Loucy (cell line): ENCODE measurements around the gene PACC1.

Experiments used
- H2AFZ ChIP-seq: fragments of 200-600 bp; sonication (generic); 2 replicates; pipeline ENCODE4 v1.6.0; 2016; ENCODE audit warnings: antibody characterized with exemption, mild to moderate bottlenecking, low read length, moderate library complexity
- H3F3A ChIP-seq: fragments of 200-600 bp; 2 replicates; pipeline ENCODE4 v1.6.0; 2016; ENCODE audit warnings: antibody characterized with exemption, low read depth, mild to moderate bottlenecking
- H3K27me3 ChIP-seq: fragments of 200-600 bp; sonication (generic); 2 replicates; pipeline ENCODE4 v1.6.1; 2014; ENCODE audit warnings: low read length, mild to moderate bottlenecking; ENCODE audit not compliant: insufficient read depth, poor library complexity, severe bottlenecking
- H3K36me3 ChIP-seq: fragments of 200-600 bp; sonication (generic); 2 replicates; pipeline ENCODE4 v1.6.1; 2016; ENCODE audit warnings: low read length; ENCODE audit not compliant: insufficient read depth
- H3K4me1 ChIP-seq: fragments of 200-600 bp; sonication (generic); 2 replicates; pipeline ENCODE4 v1.5.1; 2014; ENCODE audit warnings: low read length, mild to moderate bottlenecking; ENCODE audit not compliant: insufficient read depth, poor library complexity, severe bottlenecking
- H3K4me2 ChIP-seq: fragments of 200-600 bp; sonication (generic); 2 replicates; pipeline ENCODE4 v1.6.0; 2014; ENCODE audit warnings: antibody characterized with exemption, low read length, low read depth, mild to moderate bottlenecking; ENCODE audit not compliant: poor library complexity, severe bottlenecking
- H3K4me3 ChIP-seq: fragments of 200-600 bp; sonication (generic); 2 replicates; pipeline ENCODE4 v1.5.1; 2014; ENCODE audit warnings: low read length, mild to moderate bottlenecking, mixed read lengths; ENCODE audit not compliant: poor library complexity, severe bottlenecking
- H3K79me2 ChIP-seq: fragments of 200-600 bp; sonication (generic); 2 replicates; pipeline ENCODE4 v1.6.1; 2014; ENCODE audit warnings: low read length; ENCODE audit not compliant: insufficient read depth
- H3K9ac ChIP-seq: fragments of 200-600 bp; sonication (generic); 2 replicates; pipeline ENCODE4 v1.6.0; 2014; ENCODE audit warnings: mild to moderate bottlenecking, low read depth, low read length, moderate library complexity; ENCODE audit not compliant: poor library complexity, severe bottlenecking
- H3K9me2 ChIP-seq: fragments of 200-600 bp; sonication (generic); replicated peaks from 2 replicates; pipeline ENCODE4 v1.6.1; 2016; ENCODE audit warnings: low read depth, low read length, mixed read lengths
- H3K9me3 ChIP-seq: fragments of 200-600 bp; sonication (generic); 2 replicates; pipeline ENCODE4 v1.6.1; 2014; ENCODE audit warnings: mild to moderate bottlenecking, antibody characterized with exemption, low read length, low read depth; ENCODE audit not compliant: insufficient read depth
- H4K20me1 ChIP-seq: fragments of 200-600 bp; sonication (generic); 2 replicates; pipeline ENCODE4 v1.6.0; 2014; ENCODE audit warnings: antibody characterized with exemption, low read length, mild to moderate bottlenecking; ENCODE audit not compliant: insufficient read depth, poor library complexity, severe bottlenecking
- CTCF ChIP-seq: fragments of 200-600 bp; sonication (generic); conservative IDR thresholded peaks from 2 replicates; pipeline ENCODE4 v1.5.1; 2014; ENCODE audit warnings: mild to moderate bottlenecking, antibody characterized with exemption, low read length
- EZH2phosphoT487 ChIP-seq: fragments of 200-600 bp; IDR thresholded peaks from 2 replicates; pipeline ENCODE4 v1.6.1; 2018; ENCODE audit warnings: antibody characterized with exemption, mild to moderate bottlenecking, moderate library complexity, borderline replicate concordance

Gene PACC1

DNA sequence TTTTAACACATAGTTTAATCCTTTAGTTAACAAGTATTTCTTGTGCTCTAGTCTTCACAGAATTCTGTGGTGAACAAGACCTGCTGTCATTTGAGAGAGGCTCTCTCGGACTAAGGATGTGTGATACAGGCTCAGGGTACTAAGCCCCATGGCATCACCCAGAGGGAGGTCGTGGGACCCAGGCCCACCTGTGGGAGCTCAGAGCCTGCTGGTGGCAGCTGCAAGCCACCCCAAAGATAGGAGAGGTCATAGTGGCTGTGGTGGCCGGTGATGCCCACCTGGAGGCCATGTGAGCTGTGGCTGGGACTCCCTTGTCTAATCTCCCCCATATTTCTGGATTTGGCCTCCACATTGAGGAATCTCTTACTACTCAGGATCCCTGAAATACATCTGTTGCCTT is 40.1 kb upstream of the PACC1 start:
- TF ChIP-seq CTCF (no peak), EZH2phosphoT487 (no peak)
- Histone ChIP-seq H3K4me2 (no peak overlapping the region), H3K79me2 (no peaks in the 10 kb centered on the region)

GRCh38 chr1:212453156-212453857 is 38.6 kb upstream of the PACC1 start:
- Histone ChIP-seq H4K20me1 (no peaks in the 10 kb centered on the region), H3K36me3 (no peaks in the 10 kb centered on the region), H3K9ac (no peak overlapping the region), H2AFZ (no peak overlapping the region), H3K4me2 (no peak overlapping the region), H3K27me3 (no peaks in the 10 kb centered on the region), H3K9me3 (no peaks in the 10 kb centered on the region), H3K4me1 (peaks cover 4% of the 10 kb centered on the region), H3K79me2 (no peaks in the 10 kb centered on the region), H3K4me3 (no peak overlapping the region), H3K9me2 (no peaks in the 10 kb centered on the region), H3F3A (no peaks in the 10 kb centered on the region)
- no peak for TF ChIP-seq CTCF
- no peak for TF ChIP-seq EZH2phosphoT487

More for the DNA sequence above, 40.1 kb upstream of the PACC1 start:
- no peaks in the 10 kb centered on the region for H3K9me2 ChIP-seq
- no peaks in the 10 kb centered on the region for H4K20me1 ChIP-seq
- H3K9me3 ChIP-seq: no peaks in the 10 kb centered on the region
- H3K9ac ChIP-seq: no peak overlapping the region
- H3K4me1 ChIP-seq: peaks cover 9% of the 10 kb centered on the region
- no peaks in the 10 kb centered on the region for H3F3A ChIP-seq
- no peak overlapping the region for H3K4me3 ChIP-seq
- H3K27me3 ChIP-seq: no peaks in the 10 kb centered on the region
- no peaks in the 10 kb centered on the region for H3K36me3 ChIP-seq
- H2AFZ ChIP-seq: 0 out of 2 replicates have a peak overlapping the region, but pooled peaks have one; percentile 49

DNA sequence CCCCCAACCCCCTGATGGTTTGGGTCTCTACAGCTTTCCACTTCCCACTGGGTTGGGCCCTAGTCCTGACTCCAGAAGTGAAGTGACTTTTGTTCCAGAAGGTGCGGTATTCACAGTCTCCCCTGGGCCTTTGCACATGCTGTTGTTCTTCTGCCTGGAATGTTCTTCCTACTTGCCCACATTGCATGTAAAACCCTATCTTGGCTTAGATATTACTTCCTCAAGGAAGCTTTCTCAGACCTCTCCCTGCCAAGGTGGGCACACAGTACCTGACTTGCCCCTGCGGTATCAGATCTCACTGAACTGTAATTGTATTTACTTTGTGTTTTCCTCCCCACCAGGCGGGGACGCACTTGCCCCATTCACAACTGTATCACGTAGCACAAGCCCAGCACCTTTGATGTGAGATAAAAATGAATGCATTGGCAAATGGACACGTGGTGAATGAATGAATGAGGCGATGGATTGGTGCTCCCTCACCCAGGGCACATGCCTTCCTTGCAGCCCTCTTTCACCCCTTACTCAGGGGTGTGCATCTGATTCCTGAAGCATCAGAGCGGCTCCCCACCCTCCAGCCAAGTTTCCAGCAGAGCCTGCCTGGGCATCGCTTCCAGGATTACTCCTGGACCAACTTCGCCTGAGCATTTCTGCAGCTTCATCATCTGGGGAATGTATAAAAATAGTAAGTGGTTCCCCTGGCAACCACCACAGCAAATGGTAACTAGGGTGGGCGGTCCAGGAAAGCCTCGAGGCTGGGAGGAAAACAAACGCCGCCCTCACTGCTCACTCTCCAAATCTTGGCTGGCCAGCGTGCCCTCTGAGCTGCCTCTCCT is 37.9 kb upstream of the PACC1 start:
- TF ChIP-seq CTCF: no peak
- TF ChIP-seq EZH2phosphoT487: no peak
- peaks cover 4% of the 10 kb centered on the region for H3K4me1 ChIP-seq
- no peaks in the 10 kb centered on the region for H4K20me1 ChIP-seq
- no peak overlapping the region for H3K4me3 ChIP-seq
- no peak overlapping the region for H3K9ac ChIP-seq
- H3K36me3 ChIP-seq: no peaks in the 10 kb centered on the region
- no peak overlapping the region for H2AFZ ChIP-seq
- H3K9me2 ChIP-seq: no peaks in the 10 kb centered on the region
- no peaks in the 10 kb centered on the region for H3K9me3 ChIP-seq
- H3F3A ChIP-seq: no peaks in the 10 kb centered on the region
- no peaks in the 10 kb centered on the region for H3K79me2 ChIP-seq
- no peaks in the 10 kb centered on the region for H3K27me3 ChIP-seq
- H3K4me2 ChIP-seq: no peak overlapping the region
